Peyer's patch (tissue), 4 donors: ENCODE measurements around the gene TRPM3. TPM values are rescaled to one million over a fixed set of nuclear protein-coding genes. Genes with fewer than 3 reads are reported as not detected.

Source experiments
- DNase-seq, 3 donors: peaks; one replicate each; pipeline ENCODE4 v3.0.0-alpha.2; 2017 to 2019
- H3K27ac ChIP-seq, 4 donors: fragments of 200-600 bp; sonication (generic); one replicate each; pipeline ENCODE4 v1.5.1; 2016 to 2019
- H3K27me3 ChIP-seq, 2 donors: fragments of 200-600 bp; sonication (generic); one replicate each; pipeline ENCODE4 v1.5.1; 2019
- H3K36me3 ChIP-seq, 3 donors: fragments of 200-600 bp; sonication (generic); one replicate each; pipeline ENCODE4 v1.5.1; 2016 to 2019
- H3K4me1 ChIP-seq, 4 donors: fragments of 200-600 bp; sonication (generic); one replicate each; pipeline ENCODE4 v1.5.1; 2016 to 2019
- H3K4me3 ChIP-seq, 4 donors: fragments of 200-600 bp; sonication (generic); 1 replicate in 3 of 4; 2 replicates in 1 of 4; pipeline ENCODE4 v1.5.1; 2016 to 2019; ENCODE audit warnings: mild to moderate bottlenecking in 1 of 4
- H3K9me3 ChIP-seq, 4 donors: fragments of 200-600 bp; sonication (generic); one replicate each; pipeline ENCODE4 v1.5.1; 2016 to 2019; ENCODE audit warnings: mild to moderate bottlenecking in 1 of 4
- POLR2A ChIP-seq, 2 donors: fragments of 450-650 bp; IDR thresholded peaks; one replicate each; pipeline ENCODE4 v1.5.1; 2017; ENCODE audit warnings: antibody characterized with exemption in 2 of 2, mild to moderate bottlenecking in 2 of 2, moderate library complexity in 2 of 2
- total RNA-seq, 4 donors: library from RNA; depleted of rRNA; stranded (reverse); fragments of >200 nt; gene quantifications; one replicate each; pipeline ENCODE4 v1.1.0, GENCODE V29; 2016
- TF ChIP-seq, protein P1 (sequence below), 6 experiments: fragments of 450-650 bp in 4 of 6; fragments of 200-600 bp in 2 of 6; sonication (generic) in 1 of 6; IDR thresholded peaks; one replicate each; pipeline ENCODE4 v1.5.1; 2017 to 2019; ENCODE audit warnings: antibody characterized with exemption in 6 of 6, mild to moderate bottlenecking in 3 of 6, moderate library complexity in 1 of 6

Gene TRPM3
- total RNA-seq, 4 donors from 2014 or later = 0.28 to 0.80 TPM; not detected in 2

DNA sequence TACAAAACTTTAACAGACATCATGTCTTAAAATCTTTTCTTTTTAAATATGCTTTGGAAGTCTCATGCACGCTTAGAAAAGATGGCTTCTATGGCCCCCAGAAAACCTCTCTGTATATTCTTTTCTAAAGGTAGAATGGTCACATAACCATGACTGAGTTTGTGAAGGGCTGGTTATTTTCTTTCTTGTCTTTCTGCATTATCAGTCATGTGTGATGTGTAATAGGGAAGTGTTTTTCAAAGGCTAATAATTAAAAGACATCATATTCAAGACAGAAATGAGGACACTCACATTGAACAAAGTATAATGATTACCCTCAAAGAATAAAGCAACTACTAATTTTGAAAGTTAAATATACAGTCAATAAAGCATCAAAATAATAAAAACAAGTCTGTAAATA is 253.4 kb downstream of the TRPM3 start:
- no peak for TF ChIP-seq POLR2A (IDR thresholded peaks at IDR 0.05)
- TF ChIP-seq, protein P1, sequence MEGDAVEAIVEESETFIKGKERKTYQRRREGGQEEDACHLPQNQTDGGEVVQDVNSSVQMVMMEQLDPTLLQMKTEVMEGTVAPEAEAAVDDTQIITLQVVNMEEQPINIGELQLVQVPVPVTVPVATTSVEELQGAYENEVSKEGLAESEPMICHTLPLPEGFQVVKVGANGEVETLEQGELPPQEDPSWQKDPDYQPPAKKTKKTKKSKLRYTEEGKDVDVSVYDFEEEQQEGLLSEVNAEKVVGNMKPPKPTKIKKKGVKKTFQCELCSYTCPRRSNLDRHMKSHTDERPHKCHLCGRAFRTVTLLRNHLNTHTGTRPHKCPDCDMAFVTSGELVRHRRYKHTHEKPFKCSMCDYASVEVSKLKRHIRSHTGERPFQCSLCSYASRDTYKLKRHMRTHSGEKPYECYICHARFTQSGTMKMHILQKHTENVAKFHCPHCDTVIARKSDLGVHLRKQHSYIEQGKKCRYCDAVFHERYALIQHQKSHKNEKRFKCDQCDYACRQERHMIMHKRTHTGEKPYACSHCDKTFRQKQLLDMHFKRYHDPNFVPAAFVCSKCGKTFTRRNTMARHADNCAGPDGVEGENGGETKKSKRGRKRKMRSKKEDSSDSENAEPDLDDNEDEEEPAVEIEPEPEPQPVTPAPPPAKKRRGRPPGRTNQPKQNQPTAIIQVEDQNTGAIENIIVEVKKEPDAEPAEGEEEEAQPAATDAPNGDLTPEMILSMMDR (IDR thresholded peaks at IDR 0.05) = no peak
- no peak for DNase-seq
- H3K27ac ChIP-seq = no peak overlapping the region

DNA sequence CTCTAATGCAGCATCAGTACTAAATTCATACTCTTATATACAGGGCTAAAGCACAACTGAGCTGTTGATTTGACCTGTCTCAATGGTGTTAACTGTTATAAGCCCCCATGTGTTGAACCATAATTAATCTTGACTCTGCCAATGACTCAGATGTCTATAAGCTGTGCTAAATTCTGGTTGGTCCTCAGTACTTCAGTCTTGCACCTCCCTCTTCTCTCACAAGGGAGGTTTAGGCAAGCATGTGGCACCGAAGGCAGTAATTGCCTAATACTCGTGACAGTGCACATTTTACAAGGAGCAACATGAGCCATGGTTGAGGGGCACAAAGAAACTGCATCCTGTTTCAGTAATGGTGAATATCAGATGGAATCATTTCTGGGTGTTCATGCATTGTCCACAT is 255.9 kb downstream of the TRPM3 start:
- Histone ChIP-seq H3K36me3 (no peaks in the 10 kb centered on the region), H3K9me3 (no peaks in the 10 kb centered on the region), H3K4me1 (no peaks in the 10 kb centered on the region), H3K27me3 (no peaks in the 10 kb centered on the region), H3K27ac (no peak overlapping the region), H3K4me3 (no peak overlapping the region)
- no peak for TF ChIP-seq POLR2A (IDR thresholded peaks at IDR 0.05)
- TF ChIP-seq, protein P1 (IDR thresholded peaks at IDR 0.05) = no peak
- no peak for DNase-seq

More for the DNA sequence above, 253.4 kb downstream of the TRPM3 start:
- no peaks in the 10 kb centered on the region for H3K27me3 ChIP-seq
- no peaks in the 10 kb centered on the region for H3K9me3 ChIP-seq
- no peak overlapping the region for H3K4me3 ChIP-seq
- H3K4me1 ChIP-seq = no peaks in the 10 kb centered on the region
- no peaks in the 10 kb centered on the region for H3K36me3 ChIP-seq

DNA sequence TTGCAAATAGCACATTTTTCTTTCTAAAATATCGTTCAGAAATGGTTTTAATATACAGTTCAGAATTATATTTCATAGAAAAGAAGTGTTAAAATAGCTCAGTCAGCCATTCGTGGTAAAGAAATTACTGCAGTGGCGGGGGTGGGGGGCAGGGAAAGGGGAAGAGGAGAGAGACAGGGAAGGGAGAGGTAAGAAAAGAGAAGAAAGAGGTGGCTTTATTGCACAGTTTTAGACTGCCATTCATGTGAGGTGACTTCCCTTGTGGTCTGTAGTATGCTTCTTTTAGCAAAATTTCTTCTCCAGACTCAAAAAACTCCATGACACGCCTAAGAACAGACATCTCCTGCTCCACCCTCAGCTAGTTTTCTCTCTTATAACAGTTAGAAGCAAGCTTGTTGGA is 259.6 kb downstream of the TRPM3 start:
- Histone ChIP-seq H3K27me3 (no peaks in the 10 kb centered on the region), H3K36me3 (no peaks in the 10 kb centered on the region), H3K27ac (no peak overlapping the region), H3K4me3 (no peak overlapping the region), H3K9me3 (no peaks in the 10 kb centered on the region), H3K4me1 (no peaks in the 10 kb centered on the region)
- DNase-seq = no peak
- TF ChIP-seq, protein P1 (IDR thresholded peaks at IDR 0.05) = no peak
- no peak for TF ChIP-seq POLR2A (IDR thresholded peaks at IDR 0.05)

DNA sequence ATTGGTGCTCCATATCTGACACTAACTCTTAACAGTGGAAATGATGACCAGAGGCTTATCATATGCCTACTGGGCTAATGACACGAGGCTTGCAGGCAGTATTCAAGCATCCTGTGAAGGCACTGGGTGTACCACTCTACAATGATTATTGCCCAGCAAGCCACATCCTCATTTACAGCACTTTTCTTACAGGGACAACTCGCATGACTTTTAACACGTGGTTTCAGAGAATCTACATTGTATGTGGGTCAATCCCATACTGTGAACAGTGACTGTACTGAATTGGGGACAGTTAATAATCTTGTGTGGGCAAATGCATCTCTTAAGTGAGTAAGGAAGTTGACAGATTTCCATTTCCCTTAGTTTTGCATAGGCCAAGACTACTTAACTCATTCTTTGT is 260.0 kb downstream of the TRPM3 start:
- Histone ChIP-seq H3K4me3 (no peak overlapping the region), H3K27me3 (no peaks in the 10 kb centered on the region), H3K27ac (no peak overlapping the region), H3K4me1 (no peaks in the 10 kb centered on the region), H3K9me3 (no peaks in the 10 kb centered on the region), H3K36me3 (no peaks in the 10 kb centered on the region)
- TF ChIP-seq, protein P1 (IDR thresholded peaks at IDR 0.05) = no peak
- TF ChIP-seq POLR2A (IDR thresholded peaks at IDR 0.05) = no peak
- no peak for DNase-seq

- Histone ChIP-seq H3K36me3 (no peaks in the 10 kb centered on the region), H3K27ac (no peak overlapping the region), H3K4me3 (no peak overlapping the region), H3K9me3 (no peaks in the 10 kb centered on the region), H3K4me1 (no peaks in the 10 kb centered on the region), H3K27me3 (no peaks in the 10 kb centered on the region)
- TF ChIP-seq, protein P1 (IDR thresholded peaks at IDR 0.05) = no peak
- no peak for TF ChIP-seq POLR2A (IDR thresholded peaks at IDR 0.05)
- DNase-seq = no peak
These were observed 261.7 kb downstream of the TRPM3 start for GRCh38 chr9:70859694-70860093.

DNA sequence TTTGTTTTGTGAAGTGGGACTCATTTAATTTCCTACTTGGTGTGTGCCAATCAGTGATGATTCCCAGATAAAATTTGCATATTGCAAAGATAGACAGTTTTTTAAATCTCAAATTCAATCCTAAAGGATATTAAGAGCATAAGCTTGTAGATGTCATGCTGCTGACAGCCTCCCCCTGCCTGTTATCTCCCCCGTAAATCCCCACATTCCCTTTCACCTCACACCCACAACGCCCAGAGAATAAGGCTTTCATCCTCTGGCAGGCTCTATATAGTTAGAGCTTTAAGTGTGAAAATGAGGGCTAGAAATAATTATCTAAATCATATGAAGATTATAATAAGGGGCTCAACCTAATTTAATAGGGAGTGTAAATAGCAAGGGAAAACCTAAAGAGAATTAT is 265.0 kb downstream of the TRPM3 start:
- TF ChIP-seq, protein P1 (IDR thresholded peaks at IDR 0.05) = no peak
- TF ChIP-seq POLR2A (IDR thresholded peaks at IDR 0.05) = no peak
- H3K27ac ChIP-seq = no peak overlapping the region
- no peaks in the 10 kb centered on the region for H3K27me3 ChIP-seq
- no peaks in the 10 kb centered on the region for H3K4me1 ChIP-seq
- H3K36me3 ChIP-seq = no peaks in the 10 kb centered on the region
- no peak overlapping the region for H3K4me3 ChIP-seq
- no peaks in the 10 kb centered on the region for H3K9me3 ChIP-seq
- no peak for DNase-seq
